Neural progenitor cell (in vitro differentiated cells): ENCODE data around the gene MTFR1L. TPM values are rescaled to one million over a fixed set of nuclear protein-coding genes. Genes with fewer than 3 reads are reported as not detected.
A peak's percentile ranks its signal among the peaks of the same experiment; 100 is the strongest.

Experiments
- DNase-seq: peaks from one replicate; pipeline ENCODE4 v3.0.0-alpha.2; 2016; ENCODE audit warnings: low spot score
- H2AFZ ChIP-seq: fragments of 200-600 bp; sonication (generic); replicated peaks from 2 replicates; pipeline ENCODE4 v1.6.1; 2016; ENCODE audit warnings: antibody characterized with exemption
- H3F3A ChIP-seq: fragments of 200-600 bp; sonication (generic); 2 replicates; pipeline ENCODE4 v1.6.1; 2016; ENCODE audit warnings: antibody characterized with exemption, low read depth
- H3K27ac ChIP-seq: fragments of 200-600 bp; sonication (generic); 2 replicates; pipeline ENCODE4 v1.5.1; 2016; ENCODE audit warnings: mild to moderate bottlenecking
- H3K27me3 ChIP-seq: fragments of 200-600 bp; sonication (generic); 2 replicates; pipeline ENCODE4 v1.6.1; 2016; ENCODE audit warnings: mild to moderate bottlenecking, moderate library complexity
- H3K36me3 ChIP-seq: fragments of 200-600 bp; sonication (generic); 2 replicates; pipeline ENCODE4 v1.5.1; 2016
- H3K4me1 ChIP-seq: fragments of 200-600 bp; sonication (generic); 2 replicates; pipeline ENCODE4 v1.6.1; 2016; ENCODE audit warnings: mixed run types
- H3K4me2 ChIP-seq: fragments of 200-600 bp; sonication (generic); 2 replicates; pipeline ENCODE4 v1.6.1; 2016
- H3K4me3 ChIP-seq: fragments of 200-600 bp; sonication (generic); 2 replicates; pipeline ENCODE4 v1.5.1; 2016
- H3K79me2 ChIP-seq: fragments of 200-600 bp; sonication (generic); 2 replicates; pipeline ENCODE4 v1.6.1; 2016; ENCODE audit warnings: low read depth
- H3K9ac ChIP-seq: fragments of 200-600 bp; sonication (generic); 2 replicates; pipeline ENCODE4 v1.6.1; 2016
- H3K9me3 ChIP-seq: fragments of 200-600 bp; sonication (generic); 2 replicates; pipeline ENCODE4 v1.5.1; 2016; ENCODE audit warnings: low read depth
- H4K20me1 ChIP-seq: fragments of 200-600 bp; sonication (generic); 2 replicates; pipeline ENCODE4 v1.6.1; 2016; ENCODE audit warnings: low read depth
- H3K27ac Mint-ChIP-seq: 3 replicates; pipeline ENCODE4 v1.8.0; 2021; ENCODE audit warnings: mixed read lengths
- H3K27me3 Mint-ChIP-seq: 2 replicates; pipeline ENCODE4 v1.8.0; 2022; ENCODE audit warnings: low read depth, mild to moderate bottlenecking, inconsistent platforms, moderate library complexity, mixed read lengths; ENCODE audit not compliant: insufficient read depth
- H3K36me3 Mint-ChIP-seq: 3 replicates; pipeline ENCODE4 v1.8.0; 2021; ENCODE audit warnings: mixed read lengths
- H3K4me1 Mint-ChIP-seq: 3 replicates; pipeline ENCODE4 v1.8.0; 2021; ENCODE audit warnings: mixed read lengths
- H3K4me3 Mint-ChIP-seq: 3 replicates; pipeline ENCODE4 v1.8.0; 2021; ENCODE audit warnings: mild to moderate bottlenecking, moderate library complexity, mixed read lengths
- H3K9me3 Mint-ChIP-seq: 3 replicates; pipeline ENCODE4 v1.8.0; 2020; ENCODE audit warnings: mixed read lengths
- EZH2 ChIP-seq: fragments of 200-600 bp; sonication (generic); IDR thresholded peaks from 2 replicates; pipeline ENCODE4 v1.6.1; 2017; ENCODE audit warnings: antibody characterized with exemption, mild to moderate bottlenecking, moderate library complexity
- EZH2phosphoT487 ChIP-seq: fragments of 200-600 bp; sonication (generic); IDR thresholded peaks from 2 replicates; pipeline ENCODE4 v1.6.1; 2017; ENCODE audit warnings: antibody characterized with exemption
- total RNA-seq: library from RNA; depleted of rRNA; stranded (reverse); fragments of >200 nt; gene quantifications from 2 replicates; pipeline ENCODE4 v1.2.3, GENCODE V29; 2015; ENCODE audit warnings: low replicate concordance
- TF ChIP-seq, protein P1 (sequence below): fragments of 200-600 bp; sonication (generic); IDR thresholded peaks from 2 replicates; pipeline ENCODE4 v1.5.1; 2017; ENCODE audit warnings: antibody characterized with exemption, mild to moderate bottlenecking

MTFR1L gene
- total RNA-seq, 1 donor from 2014 or later, result 20.7 TPM

DNA sequence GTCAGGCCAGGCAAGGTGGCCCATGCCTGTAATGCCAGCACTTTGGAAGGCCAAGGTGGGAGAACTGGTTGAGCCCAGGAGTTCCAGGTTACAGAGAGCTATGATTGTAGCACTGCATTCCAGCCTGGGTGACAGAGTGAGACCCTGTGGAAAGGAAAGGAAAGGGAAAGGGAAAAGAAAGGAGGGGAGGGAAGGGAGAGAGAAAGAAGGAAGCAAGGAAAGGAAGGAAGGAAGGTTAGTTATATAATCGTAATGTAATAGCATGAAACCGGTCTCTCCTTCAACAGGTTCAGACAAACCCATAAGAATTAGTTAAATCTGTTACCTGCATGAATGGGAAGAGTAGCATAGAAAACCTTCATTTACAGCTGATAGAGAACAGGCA lies 56.9 kb downstream of the MTFR1L start:
- TF ChIP-seq EZH2 (no peak), EZH2phosphoT487 (no peak)
- TF ChIP-seq, protein P1, sequence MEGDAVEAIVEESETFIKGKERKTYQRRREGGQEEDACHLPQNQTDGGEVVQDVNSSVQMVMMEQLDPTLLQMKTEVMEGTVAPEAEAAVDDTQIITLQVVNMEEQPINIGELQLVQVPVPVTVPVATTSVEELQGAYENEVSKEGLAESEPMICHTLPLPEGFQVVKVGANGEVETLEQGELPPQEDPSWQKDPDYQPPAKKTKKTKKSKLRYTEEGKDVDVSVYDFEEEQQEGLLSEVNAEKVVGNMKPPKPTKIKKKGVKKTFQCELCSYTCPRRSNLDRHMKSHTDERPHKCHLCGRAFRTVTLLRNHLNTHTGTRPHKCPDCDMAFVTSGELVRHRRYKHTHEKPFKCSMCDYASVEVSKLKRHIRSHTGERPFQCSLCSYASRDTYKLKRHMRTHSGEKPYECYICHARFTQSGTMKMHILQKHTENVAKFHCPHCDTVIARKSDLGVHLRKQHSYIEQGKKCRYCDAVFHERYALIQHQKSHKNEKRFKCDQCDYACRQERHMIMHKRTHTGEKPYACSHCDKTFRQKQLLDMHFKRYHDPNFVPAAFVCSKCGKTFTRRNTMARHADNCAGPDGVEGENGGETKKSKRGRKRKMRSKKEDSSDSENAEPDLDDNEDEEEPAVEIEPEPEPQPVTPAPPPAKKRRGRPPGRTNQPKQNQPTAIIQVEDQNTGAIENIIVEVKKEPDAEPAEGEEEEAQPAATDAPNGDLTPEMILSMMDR, result no peak
- Histone ChIP-seq H3K4me2 (peak overlapping the region; percentile 81), H3K36me3 (no peaks in the 10 kb centered on the region), H3K9ac (no peak overlapping the region), H3F3A (peaks cover 27% of the 10 kb centered on the region), H3K79me2 (no peaks in the 10 kb centered on the region), H3K4me1 (no peaks in the 10 kb centered on the region), H3K27me3 (peaks cover 28% of the 10 kb centered on the region), H3K9me3 (no peaks in the 10 kb centered on the region), H3K4me3 (no peak overlapping the region), H4K20me1 (no peaks in the 10 kb centered on the region), H3K27ac (no peak overlapping the region), H2AFZ (no peak overlapping the region)
- Mint-ChIP-seq H3K36me3 (no peaks in the 10 kb centered on the region), H3K4me1 (peaks cover 22% of the 10 kb centered on the region), H3K27me3 (peaks cover 19% of the 10 kb centered on the region), H3K4me3 (peak overlapping the region; percentile 85), H3K9me3 (no peaks in the 10 kb centered on the region), H3K27ac (no peak overlapping the region)
- no peak for DNase-seq

DNA sequence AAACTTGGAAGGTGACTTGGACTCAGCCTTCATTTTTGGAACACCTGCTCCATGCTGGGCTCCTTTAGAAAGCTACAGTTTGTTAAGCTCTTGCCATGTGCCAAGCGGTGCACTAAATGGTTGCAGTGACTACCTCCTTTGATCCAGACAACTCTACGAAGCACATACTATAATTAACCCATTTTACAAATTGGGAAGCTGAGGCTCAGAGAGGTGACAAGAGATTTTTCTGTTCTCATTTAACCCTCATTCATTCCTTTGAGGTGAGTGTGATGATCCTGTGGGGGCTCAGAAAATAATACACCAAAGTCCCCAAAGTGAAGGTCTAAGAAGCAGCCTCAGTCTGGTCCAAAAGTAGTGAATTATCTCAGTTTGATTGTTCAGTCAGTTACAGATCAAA lies 57.4 kb downstream of the MTFR1L start:
- no peak overlapping the region for H3K27ac Mint-ChIP-seq

DNA sequence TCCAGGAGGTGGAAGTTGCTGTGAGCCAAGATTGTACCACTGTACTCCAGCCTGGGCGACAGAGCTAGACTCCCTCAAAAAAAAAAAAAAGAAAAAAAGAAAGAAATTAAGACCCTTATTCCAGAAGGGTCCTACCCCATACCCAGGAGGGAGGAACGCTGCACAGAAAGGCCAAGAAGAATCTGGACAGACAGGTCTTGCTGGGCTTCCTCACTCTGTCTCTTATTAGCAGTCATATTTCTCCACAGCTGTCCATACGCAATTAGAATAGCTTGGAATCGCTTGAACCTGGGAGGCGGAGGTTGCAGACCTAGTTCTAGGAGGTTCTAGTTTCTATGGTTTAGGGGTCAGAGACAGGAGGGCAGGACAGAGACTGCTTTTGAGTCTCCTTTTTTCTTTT lies 58.9 kb downstream of the MTFR1L start:
- no peaks in the 10 kb centered on the region for H3K9me3 Mint-ChIP-seq
- no peaks in the 10 kb centered on the region for H3K79me2 ChIP-seq
- H3K9me3 ChIP-seq, result no peaks in the 10 kb centered on the region
- DNase-seq, result no peak
- H4K20me1 ChIP-seq, result no peaks in the 10 kb centered on the region
- peaks cover 18% of the 10 kb centered on the region for H3K27me3 Mint-ChIP-seq
- H3K36me3 Mint-ChIP-seq, result no peaks in the 10 kb centered on the region
- H3K9ac ChIP-seq, result no peak overlapping the region
- peaks cover 8% of the 10 kb centered on the region for H3K4me1 Mint-ChIP-seq
- H3K36me3 ChIP-seq, result no peaks in the 10 kb centered on the region
- H3K4me3 Mint-ChIP-seq, result no peak overlapping the region
- H3K27me3 ChIP-seq, result peaks cover 28% of the 10 kb centered on the region
- no peak overlapping the region for H3K4me2 ChIP-seq
- H3K27ac Mint-ChIP-seq, result no peak overlapping the region
- no peak overlapping the region for H3K4me3 ChIP-seq
- TF ChIP-seq EZH2 (no peak), EZH2phosphoT487 (no peak)
- TF ChIP-seq, protein P1, result no peak
- H3F3A ChIP-seq, result peaks cover 27% of the 10 kb centered on the region
- H2AFZ ChIP-seq, result no peak overlapping the region
- H3K27ac ChIP-seq, result no peak overlapping the region
- no peaks in the 10 kb centered on the region for H3K4me1 ChIP-seq

More for the DNA sequence above, 57.4 kb downstream of the MTFR1L start:
- no peak overlapping the region for H2AFZ ChIP-seq
- no peak overlapping the region for H3K4me2 ChIP-seq
- peaks cover 28% of the 10 kb centered on the region for H3K27me3 ChIP-seq
- no peak overlapping the region for H3K9ac ChIP-seq
- no peaks in the 10 kb centered on the region for H3K36me3 ChIP-seq
- H3K4me3 Mint-ChIP-seq, result no peak overlapping the region
- no peaks in the 10 kb centered on the region for H3K9me3 Mint-ChIP-seq
- H3K4me3 ChIP-seq, result no peak overlapping the region
- H3K4me1 Mint-ChIP-seq, result peaks cover 22% of the 10 kb centered on the region
- TF ChIP-seq EZH2 (no peak), EZH2phosphoT487 (no peak)
- TF ChIP-seq, protein P1, result no peak
- no peak for DNase-seq
- H3K27me3 Mint-ChIP-seq, result peaks cover 19% of the 10 kb centered on the region
- no peaks in the 10 kb centered on the region for H3K9me3 ChIP-seq
- H3K27ac ChIP-seq, result no peak overlapping the region
- H3F3A ChIP-seq, result peaks cover 27% of the 10 kb centered on the region
- H4K20me1 ChIP-seq, result no peaks in the 10 kb centered on the region
- H3K4me1 ChIP-seq, result no peaks in the 10 kb centered on the region
- H3K36me3 Mint-ChIP-seq, result no peaks in the 10 kb centered on the region
- H3K79me2 ChIP-seq, result no peaks in the 10 kb centered on the region
